ENCODE measurements around the gene GID8. TPM values are rescaled to one million over a fixed set of nuclear protein-coding genes. Genes with fewer than 3 reads are reported as not detected.

Gene GID8
- total RNA-seq, 1 experiment from 2014 or later, result 35.6 TPM

DNA sequence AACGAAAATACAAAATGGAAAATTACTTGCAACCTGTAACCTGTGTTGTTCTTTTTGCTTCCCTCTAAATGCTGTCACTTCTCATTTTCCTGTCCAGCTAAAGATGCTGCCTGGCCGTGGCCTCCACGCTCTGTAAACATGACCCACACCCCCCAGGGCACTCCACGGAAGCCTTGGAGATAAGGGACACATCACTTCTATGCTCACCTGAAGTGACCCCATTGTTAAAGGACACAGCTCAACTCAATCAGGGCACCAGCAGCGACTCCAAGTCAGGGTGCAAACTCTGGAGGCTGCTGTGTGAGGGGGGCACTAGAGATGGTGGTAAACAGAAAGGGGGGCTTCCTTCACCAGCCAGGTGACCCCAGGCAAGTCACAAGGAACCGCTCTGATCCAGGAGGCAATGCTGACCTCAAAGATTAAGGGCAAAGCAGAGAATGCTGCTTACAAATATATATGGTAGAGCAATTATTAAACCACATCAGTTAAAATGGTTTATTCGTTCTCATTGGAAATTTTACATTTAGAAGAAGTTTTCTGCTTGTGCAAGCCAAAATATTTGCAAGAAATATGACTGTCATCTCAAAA lies 24.8 kb upstream of the GID8 start:
- POLR2A ChIA-PET, result no interaction called here
- H3K4me1 ChIP-seq (ENCODE audit: control insufficient read depth in 1 of 2, insufficient read depth in 2 of 2, low read length in 2 of 2), result peaks cover 12 to 18% of the 10 kb centered on the region in 2 experiments
- CTCF ChIA-PET, result interaction anchor here (1.3 kb wide), 1 partner anchor 9 kb away, joined by 3 read pairs; no protein-coding TSS in a partner anchor
- no peak for TF ChIP-seq JUND (IDR thresholded peaks at IDR 0.05)
- TF ChIP-seq ZNF274 (IDR thresholded peaks at IDR 0.05; ENCODE audit: low read depth, low read length), result no peak
- TF ChIP-seq YY1 (IDR thresholded peaks at IDR 0.05; ENCODE audit: extremely low read depth, insufficient replicate concordance, low read depth, low read length), result no peak
- no peak for TF ChIP-seq EGR1 (IDR thresholded peaks at IDR 0.05; ENCODE audit: low read depth)
- no peak for TF ChIP-seq EZH2 (IDR thresholded peaks at IDR 0.05)
- no peak for TF ChIP-seq TCF7L2 (IDR thresholded peaks at IDR 0.05; ENCODE audit: borderline replicate concordance, extremely low read depth, insufficient read depth, insufficient read length)
- no peak for TF ChIP-seq POLR2AphosphoS5 (IDR thresholded peaks at IDR 0.05; ENCODE audit: low read depth, low read length)
- RAD21 ChIA-PET (ENCODE audit: low non-redundant PET in 1 of 2, low total read pairs in 2 of 2, uncharacterized antibody in 2 of 2, unreplicated experiment in 2 of 2), result no interaction called here
- no peak overlapping the region for H3K9ac ChIP-seq (ENCODE audit: low read length)
- intact Hi-C loops (cut with micrococcal nuclease), result no loop called here
- no TSS peak for BruUV-seq (replicated peaks)
- no peak overlapping the region for H3K4me2 ChIP-seq (ENCODE audit: low read length)
- no peak for DNase-seq (ENCODE audit: low read depth, low spot score)
- H3K4me3 ChIP-seq (replicated peaks in 1 of 2; ENCODE audit: low read depth in 1 of 2, low read length in 2 of 2), result no peak overlapping the region
- H3K79me2 ChIP-seq (ENCODE audit: insufficient read depth, low read length), result peaks cover 100% of the 10 kb centered on the region
- no peaks in the 10 kb centered on the region for H3K27me3 ChIP-seq (ENCODE audit: insufficient read depth, low read length)
- H3K9me3 ChIP-seq (ENCODE audit: control insufficient read depth in 1 of 2, insufficient read depth in 1 of 2, low read depth in 1 of 2, low read length in 2 of 2), result no peaks in the 10 kb centered on the region
- ATAC-seq, result no peak
- H2AFZ ChIP-seq (ENCODE audit: low read depth, low read length, poor library complexity, severe bottlenecking), result no peak overlapping the region
- H4K20me1 ChIP-seq (ENCODE audit: insufficient read depth), result peaks cover 51% of the 10 kb centered on the region; the same call in 1 of the 2 replicates
- peaks cover 39 to 44% of the 10 kb centered on the region in 2 experiments for H3K36me3 ChIP-seq (ENCODE audit: control insufficient read depth in 1 of 2, insufficient read depth in 2 of 2, low read length in 2 of 2)
- H3K27ac ChIP-seq (ENCODE audit: low read depth, low read length), result no peak overlapping the region
- no peaks in the 10 kb centered on the region for H3K9me2 ChIP-seq (ENCODE audit: insufficient read depth)

GRCh38 chr20:62914436-62914835 lies 23.5 kb upstream of the GID8 start:
- intact Hi-C loops (cut with micrococcal nuclease), result no loop called here
- no peak overlapping the region for H3K27ac ChIP-seq (ENCODE audit: low read depth, low read length)
- no peak overlapping the region for H3K4me2 ChIP-seq (ENCODE audit: low read length)
- H3K79me2 ChIP-seq (ENCODE audit: insufficient read depth, low read length), result peaks cover 100% of the 10 kb centered on the region
- ChIA-PET RAD21 (ENCODE audit: low non-redundant PET in 1 of 2, low total read pairs in 2 of 2, uncharacterized antibody in 2 of 2, unreplicated experiment in 2 of 2) (no interaction called here), CTCF (no interaction called here), POLR2A (no interaction called here)
- no peak for TF ChIP-seq POLR2AphosphoS5 (IDR thresholded peaks at IDR 0.05; ENCODE audit: low read depth, low read length)
- H3K27me3 ChIP-seq (ENCODE audit: insufficient read depth, low read length), result no peaks in the 10 kb centered on the region
- no peak overlapping the region for H2AFZ ChIP-seq (ENCODE audit: low read depth, low read length, poor library complexity, severe bottlenecking)
- H3K9me2 ChIP-seq (ENCODE audit: insufficient read depth), result no peaks in the 10 kb centered on the region
- H3K4me3 ChIP-seq (replicated peaks in 1 of 2; ENCODE audit: low read depth in 1 of 2, low read length in 2 of 2), result no peak overlapping the region
- peaks cover 13 to 25% of the 10 kb centered on the region in 2 experiments for H3K4me1 ChIP-seq (ENCODE audit: control insufficient read depth in 1 of 2, insufficient read depth in 2 of 2, low read length in 2 of 2)
- DNase-seq (ENCODE audit: low read depth, low spot score) (no peak), ATAC-seq (no peak)
- H4K20me1 ChIP-seq (ENCODE audit: insufficient read depth), result peaks cover 62% of the 10 kb centered on the region; the same call in 1 of the 2 replicates
- H3K9me3 ChIP-seq (ENCODE audit: control insufficient read depth in 1 of 2, insufficient read depth in 1 of 2, low read depth in 1 of 2, low read length in 2 of 2), result no peaks in the 10 kb centered on the region
- no peak overlapping the region for H3K9ac ChIP-seq (ENCODE audit: low read length)
- BruUV-seq (replicated peaks), result no TSS peak
- H3K36me3 ChIP-seq (ENCODE audit: control insufficient read depth in 1 of 2, insufficient read depth in 2 of 2, low read length in 2 of 2), result peaks cover 31 to 32% of the 10 kb centered on the region in 2 experiments; a peak in 3 of 4 replicates
